ENCODE data around the gene DDX20. TPM values are rescaled to one million over a fixed set of nuclear protein-coding genes. Genes with fewer than 3 reads are reported as not detected.

DDX20 gene, protein sequence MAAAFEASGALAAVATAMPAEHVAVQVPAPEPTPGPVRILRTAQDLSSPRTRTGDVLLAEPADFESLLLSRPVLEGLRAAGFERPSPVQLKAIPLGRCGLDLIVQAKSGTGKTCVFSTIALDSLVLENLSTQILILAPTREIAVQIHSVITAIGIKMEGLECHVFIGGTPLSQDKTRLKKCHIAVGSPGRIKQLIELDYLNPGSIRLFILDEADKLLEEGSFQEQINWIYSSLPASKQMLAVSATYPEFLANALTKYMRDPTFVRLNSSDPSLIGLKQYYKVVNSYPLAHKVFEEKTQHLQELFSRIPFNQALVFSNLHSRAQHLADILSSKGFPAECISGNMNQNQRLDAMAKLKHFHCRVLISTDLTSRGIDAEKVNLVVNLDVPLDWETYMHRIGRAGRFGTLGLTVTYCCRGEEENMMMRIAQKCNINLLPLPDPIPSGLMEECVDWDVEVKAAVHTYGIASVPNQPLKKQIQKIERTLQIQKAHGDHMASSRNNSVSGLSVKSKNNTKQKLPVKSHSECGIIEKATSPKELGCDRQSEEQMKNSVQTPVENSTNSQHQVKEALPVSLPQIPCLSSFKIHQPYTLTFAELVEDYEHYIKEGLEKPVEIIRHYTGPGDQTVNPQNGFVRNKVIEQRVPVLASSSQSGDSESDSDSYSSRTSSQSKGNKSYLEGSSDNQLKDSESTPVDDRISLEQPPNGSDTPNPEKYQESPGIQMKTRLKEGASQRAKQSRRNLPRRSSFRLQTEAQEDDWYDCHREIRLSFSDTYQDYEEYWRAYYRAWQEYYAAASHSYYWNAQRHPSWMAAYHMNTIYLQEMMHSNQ
- 10 to 100 TPM; 21.8 to 23.8 TPM for total RNA-seq

DNA sequence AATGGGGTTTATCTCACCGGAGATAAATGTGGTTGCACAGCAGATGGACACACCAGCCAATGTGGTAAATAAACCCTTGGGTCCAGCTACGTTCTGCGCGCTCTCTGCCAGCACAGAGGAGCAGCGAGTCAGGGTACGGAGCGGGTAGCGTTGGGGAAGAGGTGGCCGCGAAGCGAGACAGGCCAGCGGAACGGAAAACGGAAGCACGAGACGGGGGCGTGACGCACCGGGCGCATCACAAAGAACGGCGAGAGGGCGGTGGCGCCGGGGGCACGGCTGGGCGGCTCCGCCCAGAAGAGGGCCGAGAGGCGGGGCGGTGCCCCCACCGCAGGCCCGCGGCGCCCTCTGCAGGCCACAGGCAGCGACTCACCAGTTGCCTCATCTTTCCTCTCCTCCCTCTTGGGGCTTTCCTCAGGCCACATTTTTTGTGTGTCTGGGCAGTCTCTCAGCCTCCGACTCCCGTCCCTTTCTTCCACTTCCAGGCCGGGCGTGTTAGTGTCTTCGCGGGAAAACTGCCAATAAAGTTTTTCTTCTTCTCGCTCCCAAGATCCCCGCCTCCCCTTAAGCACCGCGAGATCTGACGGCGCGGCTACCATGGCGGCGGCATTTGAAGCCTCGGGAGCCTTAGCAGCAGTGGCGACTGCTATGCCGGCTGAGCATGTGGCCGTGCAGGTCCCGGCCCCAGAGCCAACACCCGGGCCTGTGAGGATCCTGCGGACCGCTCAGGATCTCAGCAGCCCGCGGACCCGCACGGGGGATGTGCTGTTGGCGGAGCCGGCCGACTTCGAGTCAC is at the start of gene DDX20:
DDX20 (plus strand) TSS at position 571 of the 793 bp plus-strand sequence; CDS start at position 595, 24 bp downstream.
- ChIA-PET CTCF (interaction anchor here (0.9 to 2.4 kb wide), 9 partner anchors 9 to 304 kb away, joined by 3 to 8 read pairs (median 4); no protein-coding TSS in a partner anchor), POLR2A (interaction anchor here (0.6 to 1.0 kb wide), 5 partner anchors 10 to 307 kb away, joined by 3 to 7 read pairs (median 4); partner anchors contain the start of genes INKA2 and WDR77)

DNA sequence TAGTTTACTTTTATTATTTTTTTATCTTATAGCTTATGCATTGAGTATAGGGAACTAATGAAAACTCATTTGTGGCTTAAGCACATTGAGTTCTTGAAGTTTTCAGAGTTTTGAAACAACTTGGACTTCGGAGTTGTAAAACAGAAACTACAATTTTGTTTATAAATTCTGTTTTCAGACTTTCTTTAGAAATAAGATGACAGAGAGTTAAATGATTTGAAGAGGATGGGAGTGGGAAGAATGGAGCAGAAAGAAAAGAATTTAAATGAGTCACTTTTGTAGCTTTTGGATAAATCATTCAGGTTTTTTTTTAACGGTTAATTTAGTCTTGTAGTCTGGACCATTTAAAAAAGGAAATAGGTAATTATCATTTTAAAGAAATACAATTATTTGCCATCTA is 48.8 kb upstream of the DDX20 start:
- POLR2A ChIA-PET: no interaction called here
- CTCF ChIA-PET: no interaction called here

DNA sequence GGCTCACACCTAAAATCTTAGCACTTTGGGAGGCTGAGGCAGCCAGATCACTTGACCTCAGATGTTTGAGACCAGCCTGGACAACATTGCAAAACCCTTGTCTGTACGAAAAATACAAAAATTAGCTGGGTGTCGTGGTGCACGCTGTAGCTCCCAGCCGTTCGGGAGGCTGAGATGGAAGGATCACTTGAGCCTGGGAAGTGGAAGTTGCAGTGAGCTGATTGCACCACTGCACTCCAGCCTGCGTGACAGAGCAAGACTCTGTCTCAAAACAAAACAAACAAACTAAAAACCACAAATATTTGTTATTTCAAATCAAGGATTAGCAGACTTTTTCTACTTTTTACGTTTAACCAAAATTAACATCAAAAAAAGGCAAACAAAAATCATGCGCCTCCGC is 47.8 kb upstream of the DDX20 start:
- POLR2A ChIA-PET: no interaction called here
- CTCF ChIA-PET: no interaction called here

DNA sequence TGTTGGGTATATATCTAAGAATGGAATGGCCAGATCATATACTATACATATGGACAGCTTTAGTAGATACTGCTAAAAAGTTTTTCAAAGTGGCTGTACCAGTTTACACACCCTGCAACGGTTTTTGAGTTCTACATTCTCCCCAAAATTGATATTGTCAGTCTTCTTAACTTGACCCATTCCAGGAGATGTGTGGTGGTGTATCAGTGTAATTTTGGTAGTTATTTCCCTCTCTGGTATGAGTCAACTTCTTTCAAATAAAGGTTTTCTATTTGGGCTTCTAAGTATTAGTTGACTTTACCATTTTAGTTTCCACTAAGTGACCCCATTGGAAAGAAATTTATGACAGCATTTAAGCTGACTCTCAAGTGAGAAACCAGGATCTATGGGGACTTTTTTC is 45.7 kb upstream of the DDX20 start:
- POLR2A ChIA-PET: no interaction called here
- CTCF ChIA-PET: interaction anchor here (1.2 to 1.8 kb wide), 2 partner anchors 10 to 59 kb away, joined by 3 to 5 read pairs; no protein-coding TSS in a partner anchor

DNA sequence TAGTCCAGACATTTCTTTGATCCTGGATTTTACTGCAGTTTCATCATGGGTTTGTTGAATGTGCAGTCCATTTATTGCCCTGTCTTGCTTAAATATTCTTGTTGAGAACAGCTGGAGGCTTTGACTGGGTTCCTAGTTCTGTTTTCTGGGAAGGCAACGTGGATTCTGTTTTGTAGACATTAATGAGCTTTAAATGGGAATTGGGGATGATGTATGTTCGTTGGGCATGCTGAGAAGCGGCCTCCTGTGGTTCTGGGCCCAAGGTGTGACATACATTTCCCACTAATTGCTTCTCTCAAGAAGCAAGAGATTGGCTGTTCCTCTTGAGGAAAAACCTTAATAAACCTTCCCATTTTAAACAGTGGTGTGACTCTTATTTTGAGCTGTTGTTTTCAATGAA is 39.4 kb upstream of the DDX20 start:
- POLR2A ChIA-PET: no interaction called here
- CTCF ChIA-PET: interaction anchor here (1.3 kb wide), 1 partner anchor 22 kb away, joined by 3 read pairs; the partner anchor contains the start of gene INKA2

DNA sequence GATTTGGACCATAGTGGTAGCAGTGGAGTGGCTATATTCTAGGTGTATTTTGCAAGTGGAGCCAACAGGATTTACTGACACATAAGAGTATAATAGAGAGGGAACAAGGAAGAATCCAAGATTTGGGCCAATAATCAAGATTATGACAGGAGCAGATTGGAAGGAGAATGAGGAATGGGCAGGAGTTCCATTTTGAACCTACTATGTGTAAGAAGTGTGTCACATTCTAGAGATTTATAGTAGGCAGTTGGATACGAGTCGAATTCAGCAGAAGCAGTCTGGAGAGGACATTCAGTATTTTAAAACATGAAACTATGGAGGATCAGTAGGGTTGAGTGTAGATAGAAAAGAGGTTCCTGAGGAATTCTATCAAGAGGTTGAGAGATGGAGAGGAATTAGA is 38.3 kb upstream of the DDX20 start:
- POLR2A ChIA-PET: no interaction called here
- CTCF ChIA-PET: no interaction called here

DNA sequence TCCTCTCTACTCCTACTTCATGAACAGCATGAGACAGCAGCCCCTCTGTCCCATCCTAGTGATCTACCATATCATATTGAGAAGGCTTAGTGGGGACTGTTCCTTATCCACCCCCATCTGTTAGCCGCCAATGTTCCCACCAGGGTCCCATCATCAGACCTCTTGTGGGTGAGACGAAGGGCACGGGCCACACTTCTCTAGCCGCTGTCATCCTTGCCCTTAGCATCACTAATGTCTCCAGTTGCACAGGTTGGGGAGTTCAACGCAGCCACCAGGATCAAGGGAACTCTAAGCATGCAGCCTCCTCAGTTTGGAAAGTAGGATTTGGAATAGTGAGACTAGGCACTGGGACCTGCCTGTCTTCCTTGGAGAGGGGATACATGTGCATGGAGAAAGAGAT is 36.6 kb upstream of the DDX20 start:
- ChIA-PET POLR2A (no interaction called here), CTCF (no interaction called here)

DNA sequence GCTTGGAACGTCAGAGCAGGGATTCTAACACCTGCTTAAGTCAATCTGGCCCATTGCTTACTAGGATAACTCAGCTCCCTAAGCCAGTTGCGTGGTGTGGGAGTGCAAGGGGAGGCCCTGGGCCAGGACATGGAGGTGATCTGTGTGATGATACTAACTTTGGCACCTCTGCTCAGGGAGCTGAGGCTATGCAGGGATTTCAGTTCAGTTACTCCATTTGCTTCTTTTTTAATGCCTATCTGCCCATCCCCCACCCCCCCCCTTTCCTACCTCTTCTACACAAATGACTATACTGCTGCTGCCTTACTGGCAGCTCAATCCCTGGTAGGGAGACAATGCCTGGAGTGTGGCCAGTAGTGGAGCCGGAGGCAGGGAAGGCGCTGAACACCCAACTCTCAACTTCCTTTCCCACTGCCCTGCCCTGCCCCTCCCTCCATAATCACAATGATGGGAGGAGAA is 36.0 kb upstream of the DDX20 start:
- CTCF ChIA-PET: no interaction called here
- POLR2A ChIA-PET: no interaction called here

DNA sequence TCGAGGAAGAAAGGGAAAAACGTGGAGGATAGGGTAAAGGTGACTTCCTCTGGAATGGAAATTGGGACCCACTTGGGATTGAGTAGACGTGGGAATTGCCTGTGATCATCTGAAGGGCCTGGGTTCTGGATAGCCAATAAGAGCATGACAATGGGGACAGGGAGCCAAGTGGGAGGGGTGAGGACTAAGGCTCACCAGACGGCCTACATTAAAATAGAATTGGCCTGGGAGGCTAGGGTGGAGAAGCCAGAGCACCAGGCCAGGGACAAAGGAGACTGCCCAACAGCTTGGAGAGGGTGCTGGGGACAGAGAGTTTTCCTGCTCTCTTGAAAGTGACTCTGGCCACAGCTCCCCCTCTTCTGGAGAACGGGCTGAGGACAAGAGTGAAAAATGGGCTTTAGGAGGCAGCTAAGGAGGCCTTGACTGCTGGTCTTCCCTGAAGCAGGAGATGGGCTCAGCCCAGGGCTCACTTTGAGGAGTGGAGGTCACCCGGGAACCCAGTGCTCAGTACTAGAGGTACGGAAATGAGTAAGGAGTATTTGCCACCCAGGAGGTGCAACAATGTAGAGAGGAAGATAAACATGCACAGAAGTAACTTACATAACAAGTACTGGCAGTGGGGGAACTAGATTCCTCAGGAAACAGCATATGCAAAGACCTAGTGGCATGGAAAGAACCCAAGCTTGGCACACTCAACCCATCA is 35.3 kb upstream of the DDX20 start:
- ChIA-PET CTCF (no interaction called here), POLR2A (no interaction called here)

DNA sequence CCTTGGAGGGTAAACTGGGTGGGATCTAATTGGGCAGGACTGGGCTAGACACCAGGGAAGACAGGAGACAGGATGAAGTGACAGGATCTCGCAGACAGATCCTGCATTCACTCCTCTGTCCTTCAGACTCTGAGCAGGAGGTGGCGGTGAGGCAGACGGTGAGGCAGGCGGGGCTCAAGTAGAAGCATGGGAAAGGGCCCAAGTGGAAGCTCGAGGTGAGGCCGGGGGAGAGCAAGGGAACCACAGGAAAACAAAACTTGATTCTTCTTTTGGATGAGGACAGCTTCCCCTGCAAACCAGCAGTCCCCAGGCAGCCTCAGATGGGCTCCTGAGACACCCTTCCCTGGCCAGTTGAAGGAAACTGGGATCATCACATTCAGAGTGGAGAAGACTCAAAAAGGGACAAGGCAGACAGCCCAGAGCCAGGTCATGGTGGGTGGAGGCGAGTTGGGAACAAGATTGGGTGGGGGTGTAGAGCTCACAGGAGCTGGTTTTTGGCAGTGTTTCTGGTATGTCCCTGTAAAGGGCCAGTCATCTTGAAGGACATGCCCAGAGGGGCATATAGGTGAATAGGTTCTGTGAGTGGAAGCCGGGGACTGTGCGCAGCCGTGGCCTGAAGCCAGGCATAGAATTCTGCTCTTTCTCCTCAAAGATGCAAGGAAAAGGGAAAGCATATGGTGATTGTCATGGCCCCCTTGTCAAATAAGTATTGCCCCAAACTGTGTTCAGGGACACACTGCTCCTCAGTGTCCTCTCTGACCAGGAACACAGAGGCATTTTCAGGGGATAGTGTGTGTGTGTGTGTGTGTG is 34.5 kb upstream of the DDX20 start:
- POLR2A ChIA-PET: no interaction called here
- CTCF ChIA-PET: no interaction called here

DNA sequence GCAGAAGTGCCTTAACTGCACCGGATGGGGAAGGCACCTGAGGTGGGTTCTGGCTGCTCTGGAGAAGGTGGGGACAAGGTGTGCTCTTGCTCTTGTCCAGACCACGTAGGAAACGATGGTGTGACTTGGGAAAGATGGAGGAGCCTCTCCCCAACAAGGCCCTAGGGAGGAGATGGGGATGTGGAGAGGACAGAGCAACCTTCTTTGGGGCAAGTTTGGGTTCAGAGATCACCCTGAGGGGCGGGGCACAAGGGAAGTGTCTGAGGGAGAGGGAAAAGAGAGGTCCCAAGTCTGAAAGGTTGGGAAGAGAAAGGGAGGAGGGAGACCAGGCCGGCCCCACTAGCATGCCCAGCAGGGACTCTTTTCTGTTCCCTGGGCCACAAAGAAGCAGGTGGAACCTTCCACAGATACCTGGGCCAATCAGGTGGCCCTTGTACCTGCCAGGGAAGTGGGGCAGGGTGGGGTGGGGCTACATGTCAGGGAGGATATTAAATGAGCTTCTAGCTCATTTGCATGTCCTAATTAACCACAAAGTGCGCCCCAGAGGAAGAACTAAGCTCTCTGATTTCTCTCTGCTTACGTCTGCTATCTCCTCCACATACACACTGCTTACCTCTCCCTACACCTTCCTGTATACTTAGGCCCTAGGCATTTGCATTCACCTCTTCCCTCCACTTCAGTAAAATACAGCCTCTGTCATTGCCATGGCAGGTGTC is 32.5 kb upstream of the DDX20 start:
- ChIA-PET POLR2A (interaction anchor here (0.6 kb wide), 1 partner anchor 493 kb away, joined by 3 read pairs; no protein-coding TSS in a partner anchor), CTCF (no interaction called here)

DNA sequence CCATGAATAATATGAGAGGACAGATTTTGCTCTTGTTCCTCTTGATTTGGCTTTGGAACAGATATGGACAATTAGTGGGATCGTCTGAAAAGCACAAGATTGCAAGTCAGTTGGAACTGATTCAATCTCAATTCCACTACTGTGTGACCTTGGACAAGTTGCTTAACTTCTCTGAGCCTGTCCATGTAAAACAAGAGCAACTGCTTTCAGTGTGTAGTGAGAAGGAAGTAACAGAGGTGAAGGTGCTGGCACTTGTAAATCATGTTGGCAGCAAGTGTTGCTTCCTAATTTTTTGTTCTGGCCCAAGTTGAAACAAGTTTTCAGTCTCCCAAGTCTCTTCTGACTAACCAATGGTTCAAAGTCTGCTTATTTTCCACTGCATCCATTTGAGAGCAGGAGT is 31.8 kb upstream of the DDX20 start:
- ChIA-PET POLR2A (no interaction called here), CTCF (no interaction called here)

DNA sequence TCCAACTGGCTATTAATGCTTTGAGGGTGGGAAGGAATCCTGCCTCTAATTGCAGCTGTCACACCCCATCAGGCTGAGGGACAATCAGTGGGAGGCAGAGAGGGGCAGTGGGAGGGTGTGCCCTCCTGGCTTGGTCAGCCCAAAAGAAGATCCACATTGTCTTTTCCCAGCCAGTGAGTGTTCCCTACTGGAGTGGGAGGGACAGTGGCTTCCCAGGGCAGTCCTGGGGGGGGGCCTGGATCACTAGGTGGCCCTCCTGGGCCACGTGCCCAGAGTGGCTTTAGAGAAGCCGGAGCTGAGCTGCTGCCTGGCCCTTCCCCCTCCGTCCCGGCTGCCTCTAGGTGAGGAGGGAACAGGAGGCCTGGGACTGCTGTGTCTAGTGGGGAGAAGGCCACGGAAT is 30.5 kb upstream of the DDX20 start:
- POLR2A ChIA-PET: no interaction called here
- CTCF ChIA-PET: interaction anchor here (1.2 kb wide), 1 partner anchor 13 kb away, joined by 4 read pairs; no protein-coding TSS in a partner anchor

DNA sequence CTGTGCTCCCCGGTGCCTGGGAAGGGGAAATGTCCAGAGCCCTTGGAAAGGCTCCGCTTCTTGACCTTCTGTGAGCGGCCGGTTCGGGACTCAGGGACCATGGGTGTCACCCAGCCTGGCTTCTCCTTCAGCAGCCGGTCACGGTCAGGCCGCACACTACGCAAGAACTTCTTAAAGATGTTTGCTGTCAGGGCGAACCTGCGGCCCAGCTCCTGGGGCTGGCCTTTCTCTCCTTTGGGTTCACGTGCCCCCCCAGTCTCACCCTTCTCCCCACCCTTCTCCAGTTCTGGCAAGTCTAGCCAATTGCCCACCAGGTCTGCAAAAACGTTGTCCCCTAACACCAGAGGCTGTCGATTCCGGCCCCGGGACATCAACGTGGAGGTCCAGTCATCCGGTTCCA is 28.6 kb upstream of the DDX20 start:
- CTCF ChIA-PET: no interaction called here
- POLR2A ChIA-PET: no interaction called here

DNA sequence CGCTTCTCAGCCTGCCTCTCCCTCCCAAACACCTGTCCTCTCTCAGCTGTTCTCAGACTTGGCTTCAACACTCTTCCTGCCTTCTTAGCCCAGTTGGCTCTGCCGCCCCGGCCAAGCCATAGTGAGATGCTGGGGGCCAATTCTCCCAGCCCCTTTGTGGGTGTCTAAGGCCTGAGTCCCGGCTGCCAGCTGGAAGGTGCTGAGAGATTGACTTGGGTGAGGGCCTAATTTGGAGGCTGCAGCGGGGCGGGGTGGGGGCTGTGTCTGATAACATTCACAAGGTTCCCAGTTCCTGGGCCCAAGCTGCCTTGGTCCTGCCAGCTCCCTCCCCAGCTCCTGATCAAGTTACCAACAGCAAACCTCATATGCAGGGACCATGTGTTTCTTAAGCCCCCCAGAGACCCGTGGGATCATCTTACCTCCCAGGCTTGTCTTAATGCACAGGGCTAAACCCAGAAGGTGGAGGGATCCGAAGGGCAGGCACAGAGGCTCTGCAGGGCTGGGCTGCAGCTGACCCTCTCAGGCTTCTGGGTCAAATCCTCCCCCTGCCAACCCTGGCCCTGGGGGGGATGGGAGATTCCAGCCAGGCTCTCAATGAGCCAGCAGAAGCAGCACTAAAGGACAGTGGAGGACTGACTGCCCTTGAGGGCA is 26.3 kb upstream of the DDX20 start:
- ChIA-PET POLR2A (interaction anchor here (0.6 kb wide), 1 partner anchor 11 kb away, joined by 3 read pairs; no protein-coding TSS in a partner anchor), CTCF (interaction anchor here (1.7 kb wide), 1 partner anchor 14 kb away, joined by 6 read pairs; no protein-coding TSS in a partner anchor)

DNA sequence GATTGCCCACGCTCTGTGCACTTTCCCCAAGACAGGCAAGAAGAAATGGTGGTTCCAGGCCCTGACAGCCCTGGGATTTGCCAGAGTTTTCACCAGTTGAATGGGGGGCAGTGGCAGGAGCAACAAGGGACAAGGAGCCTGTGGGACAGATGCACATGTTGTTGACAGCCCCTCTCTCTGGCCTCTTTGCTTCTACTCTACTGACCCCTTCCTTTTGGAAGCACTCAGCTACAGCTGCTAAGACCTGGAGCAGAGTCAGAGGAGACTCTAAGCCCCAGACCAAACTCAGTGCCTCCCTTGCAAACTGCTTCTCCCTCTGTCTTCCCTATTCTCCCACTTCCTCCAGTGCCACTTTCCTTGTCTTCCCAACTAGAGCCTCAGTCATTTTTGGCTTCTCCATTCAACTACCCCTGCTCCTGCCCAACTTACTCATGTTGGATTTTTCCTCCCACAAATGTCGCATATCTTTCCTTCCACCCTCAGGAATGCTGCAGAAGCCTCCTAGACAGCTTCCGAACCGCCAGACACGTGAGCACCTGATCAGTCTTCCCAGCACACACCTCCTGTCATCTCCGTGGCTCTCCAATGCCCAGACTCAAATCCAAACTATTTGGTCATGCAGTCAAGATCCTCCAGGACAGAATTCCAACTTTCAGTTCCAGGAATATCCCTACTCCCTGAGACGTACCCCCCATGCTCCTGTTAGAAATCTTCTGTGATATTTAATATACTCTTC is 25.6 kb upstream of the DDX20 start:
- CTCF ChIA-PET: no interaction called here

DNA sequence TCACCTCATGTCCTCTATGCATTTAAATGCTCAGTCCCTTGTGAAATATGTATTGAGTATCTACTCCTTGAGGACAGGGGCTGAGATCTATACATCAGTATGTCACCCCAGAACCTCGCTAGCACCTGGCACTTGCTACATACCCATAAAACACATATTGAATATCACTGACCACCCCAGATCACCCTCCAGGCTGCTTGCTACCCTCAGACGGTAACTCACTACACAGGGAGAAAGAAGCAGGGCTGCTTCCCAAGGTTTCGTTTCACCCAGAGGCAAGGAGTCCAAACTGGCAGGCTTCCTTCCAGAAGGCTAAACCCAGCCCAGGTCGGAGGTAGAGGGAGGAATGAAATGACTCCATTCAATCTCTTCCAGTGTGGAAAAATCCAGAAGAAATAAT is 25.0 kb upstream of the DDX20 start:
- ChIA-PET CTCF (interaction anchor here (1.5 kb wide), 1 partner anchor 17 kb away, joined by 3 read pairs; no protein-coding TSS in a partner anchor), POLR2A (no interaction called here)

More for the DNA sequence above, 25.6 kb upstream of the DDX20 start:
- POLR2A ChIA-PET: no interaction called here
